ENCODE data around the gene PTGDS. TPM values are rescaled to one million over a fixed set of nuclear protein-coding genes. Genes with fewer than 3 reads are reported as not detected.

The PTGDS gene
- total RNA-seq, 1 experiment from 2014 or later, result 3.6 TPM

DNA sequence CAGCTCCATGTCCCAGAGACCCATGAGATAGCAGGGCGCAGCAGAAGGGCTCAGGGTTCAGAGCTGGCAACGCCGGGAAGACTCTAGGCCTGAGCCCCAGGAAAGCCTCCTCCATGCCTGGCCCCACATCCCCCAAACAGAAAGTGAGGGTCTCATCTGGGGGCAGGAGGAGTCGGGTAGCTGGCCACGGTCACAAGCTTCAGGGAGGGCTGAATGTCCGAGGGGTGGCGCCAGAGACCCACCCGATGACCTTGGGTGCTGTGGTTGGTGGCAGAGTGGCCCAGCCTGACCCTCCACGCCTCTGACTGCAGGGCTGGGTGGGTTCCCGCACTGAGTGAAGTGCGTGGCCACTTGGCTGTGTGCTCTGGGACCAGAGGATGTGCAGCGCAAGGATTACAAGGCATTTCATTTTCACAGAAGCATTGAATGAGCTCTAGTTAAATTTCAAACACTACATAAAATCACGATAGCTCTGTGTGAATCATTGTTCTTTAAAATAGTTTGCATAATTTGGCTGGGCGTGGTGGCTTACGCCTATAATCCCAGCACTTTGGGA, 29.3 kb upstream of the PTGDS start:
- H3K56ac ChIP-seq (ENCODE audit: insufficient read length, low read depth, low read length), result no peak overlapping the region
- no peak overlapping the region for H2BK15ac ChIP-seq (ENCODE audit: low read depth, low read length)
- DNase-seq, result peak; percentile 77
- no peak overlapping the region for H3T11ph ChIP-seq (ENCODE audit: low read length)
- H4K5ac ChIP-seq (ENCODE audit: insufficient read length, low read depth, low read length), result no peak overlapping the region
- H2BK20ac ChIP-seq (ENCODE audit: low read depth, low read length, poor library complexity, severe bottlenecking), result no peak overlapping the region
- H4K8ac ChIP-seq (replicated peaks; ENCODE audit: insufficient read length, low read depth, low read length), result no peak overlapping the region
- no peak overlapping the region for H3K23ac ChIP-seq (ENCODE audit: insufficient read length, low read depth, low read length)
- Mint-ChIP-seq H3K4me3 (peak overlapping the region; percentile 68 to 74; a peak in 4 of 5 replicates), H3K36me3 (ENCODE audit: insufficient read depth in 1 of 3, low read depth in 3 of 3) (peaks cover 0 to 2% (median 0%) of the 10 kb centered on the region in 3 experiments; a peak in 2 of 7 replicates), H3K4me1 (peaks cover 10 to 18% of the 10 kb centered on the region in 2 experiments), H3K27me3 (ENCODE audit: low read depth) (no peaks in the 10 kb centered on the region), H3K9me3 (no peaks in the 10 kb centered on the region), H3K27ac (no peak overlapping the region)
- no peak overlapping the region for H3K9ac ChIP-seq (ENCODE audit: extremely low read depth, insufficient read length, low read length)
- H3K14ac ChIP-seq (ENCODE audit: insufficient read depth, low read length), result no peak overlapping the region
- H2BK5ac ChIP-seq (ENCODE audit: insufficient read length, low read length), result no peak overlapping the region
- no peak overlapping the region for H3K18ac ChIP-seq (ENCODE audit: insufficient read length, low read depth, low read length)
- H3K9me3 ChIP-seq (ENCODE audit: control insufficient read depth, low read depth, low read length), result no peaks in the 10 kb centered on the region
- no peak overlapping the region for H4K91ac ChIP-seq (ENCODE audit: insufficient read length, low read depth, low read length)
- H4K20me1 ChIP-seq (ENCODE audit: control insufficient read depth, insufficient read depth, insufficient read length), result no peaks in the 10 kb centered on the region
- H2AFZ ChIP-seq (ENCODE audit: low read length), result no peak overlapping the region
- no peak overlapping the region for H3K27ac ChIP-seq (ENCODE audit: insufficient read length, low read depth, low read length)
- H3K4ac ChIP-seq (ENCODE audit: low read depth, low read length), result no peak overlapping the region
- no peaks in the 10 kb centered on the region for H3K79me2 ChIP-seq (ENCODE audit: insufficient read depth, low read length)
- no peak overlapping the region for H3K4me2 ChIP-seq (ENCODE audit: insufficient read depth, insufficient read length, low read length)
- no peaks in the 10 kb centered on the region for H3K27me3 ChIP-seq (ENCODE audit: insufficient read depth, low read length)
- no peaks in the 10 kb centered on the region for H3K79me1 ChIP-seq (ENCODE audit: insufficient read depth, low read depth, low read length, poor library complexity, severe bottlenecking)
- peaks cover 8% of the 10 kb centered on the region for H3K23me2 ChIP-seq (ENCODE audit: insufficient read length, low read depth, low read length, poor library complexity, severe bottlenecking)
- H2BK120ac ChIP-seq (ENCODE audit: low read depth, low read length, poor library complexity, severe bottlenecking), result no peak overlapping the region
- WGBS (ENCODE audit: extremely low coverage, insufficient read length, low lambda C conversion rate), result no CpG with 5 or more reads among the region's 15 CpGs
- no peak overlapping the region for H2AK5ac ChIP-seq (ENCODE audit: insufficient read length, low read length)
- H2BK12ac ChIP-seq (ENCODE audit: insufficient read length, low read depth, low read length), result no peak overlapping the region
- no peaks in the 10 kb centered on the region for H3K4me1 ChIP-seq (ENCODE audit: insufficient read depth, low read length)
- TF ChIP-seq, protein P1, sequence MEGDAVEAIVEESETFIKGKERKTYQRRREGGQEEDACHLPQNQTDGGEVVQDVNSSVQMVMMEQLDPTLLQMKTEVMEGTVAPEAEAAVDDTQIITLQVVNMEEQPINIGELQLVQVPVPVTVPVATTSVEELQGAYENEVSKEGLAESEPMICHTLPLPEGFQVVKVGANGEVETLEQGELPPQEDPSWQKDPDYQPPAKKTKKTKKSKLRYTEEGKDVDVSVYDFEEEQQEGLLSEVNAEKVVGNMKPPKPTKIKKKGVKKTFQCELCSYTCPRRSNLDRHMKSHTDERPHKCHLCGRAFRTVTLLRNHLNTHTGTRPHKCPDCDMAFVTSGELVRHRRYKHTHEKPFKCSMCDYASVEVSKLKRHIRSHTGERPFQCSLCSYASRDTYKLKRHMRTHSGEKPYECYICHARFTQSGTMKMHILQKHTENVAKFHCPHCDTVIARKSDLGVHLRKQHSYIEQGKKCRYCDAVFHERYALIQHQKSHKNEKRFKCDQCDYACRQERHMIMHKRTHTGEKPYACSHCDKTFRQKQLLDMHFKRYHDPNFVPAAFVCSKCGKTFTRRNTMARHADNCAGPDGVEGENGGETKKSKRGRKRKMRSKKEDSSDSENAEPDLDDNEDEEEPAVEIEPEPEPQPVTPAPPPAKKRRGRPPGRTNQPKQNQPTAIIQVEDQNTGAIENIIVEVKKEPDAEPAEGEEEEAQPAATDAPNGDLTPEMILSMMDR (conservative IDR thresholded peaks at IDR 0.05), result peak; percentile 72
